K562 (cell line): ENCODE data around the gene PRELID1. TPM values are rescaled to one million over a fixed set of nuclear protein-coding genes. Genes with fewer than 3 reads are reported as not detected.
A peak's percentile ranks its signal among the peaks of the same experiment; 100 is the strongest.

Experiments used
- BACH1 ChIP-seq: fragments of 200-800 bp; sonication (Bioruptor generic); IDR thresholded peaks from 2 replicates; pipeline ENCODE4 v1.6.1; 2016; ENCODE audit warnings: missing genetic modification characterization, missing compliant biosample characterization
- BRF1 ChIP-seq: IDR thresholded peaks from 3 replicates; pipeline ENCODE4 v1.6.1; 2011; ENCODE audit warnings: borderline replicate concordance, mild to moderate bottlenecking; ENCODE audit not compliant: insufficient read length; ENCODE audit errors: extremely low read depth
- EP300 ChIP-seq: IDR thresholded peaks from 2 replicates; pipeline ENCODE4 v1.6.1; 2012; ENCODE audit warnings: low read length, improper control_type of control experiment
- GABPA ChIP-seq: fragments of 200-800 bp; sonication (Bioruptor generic); conservative IDR thresholded peaks from 2 replicates; pipeline ENCODE4 v1.6.1; 2016; ENCODE audit warnings: low read depth, missing genetic modification characterization, missing compliant biosample characterization
- MCM3 ChIP-seq: fragments of 450-650 bp; IDR thresholded peaks from 2 replicates; pipeline ENCODE4 v1.6.1; 2016
- MCM5 ChIP-seq: fragments of 450-650 bp; IDR thresholded peaks from 2 replicates; pipeline ENCODE4 v1.6.1; 2016; ENCODE audit warnings: low read depth
- NONO ChIP-seq, 2 experiments: fragments of 200-400 bp in 1 of 2; fragments of 450-650 bp in 1 of 2; formaldehyde crosslinking in 1 of 2; IDR thresholded peaks; 2 replicates each; pipeline ENCODE4 v1.6.1; 2017; ENCODE audit warnings: low read depth in 2 of 2, mild to moderate bottlenecking in 2 of 2, moderate library complexity in 2 of 2, low read length in 1 of 2
- PHB ChIP-seq: fragments of 250-450 bp; sonication (Bioruptor Pico); IDR thresholded peaks from 2 replicates; pipeline ENCODE4 v1.5.0; 2021
- SMAD1 ChIP-seq: fragments of 150-350 bp; IDR thresholded peaks from 2 replicates; pipeline ENCODE4 v1.6.1; 2014; ENCODE audit warnings: low read length, low read depth; ENCODE audit not compliant: partially characterized antibody
- SMARCA4 ChIP-seq: fragments of 450-650 bp; IDR thresholded peaks from 2 replicates; pipeline ENCODE4 v1.6.1; 2016
- SMARCA5 ChIP-seq: fragments of 450-650 bp; IDR thresholded peaks from 2 replicates; pipeline ENCODE4 v1.6.1; 2016
- ZKSCAN8 ChIP-seq: fragments of 200-800 bp; sonication (Bioruptor generic); IDR thresholded peaks from 2 replicates; pipeline ENCODE4 v1.6.1; 2016; ENCODE audit warnings: missing genetic modification characterization, missing compliant biosample characterization
- polyA plus RNA-seq, 8 experiments: library from polyadenylated mRNA; depleted of rRNA in 4 of 8; stranded (reverse) in 5 of 8; unstranded in 3 of 8; fragments of >200 nt; fragmentation: Nextera tagmentation in 2 of 8; fragmentation: Illumina TruSeq in 1 of 8; extraction: Ambion mirVana in 2 of 8; extraction: Trizol in 1 of 8; gene quantifications; 2 replicates each; pipeline versions ENCODE4 v1.2.1 to v1.2.3, GENCODE V29; 2011 to 2014; ENCODE audit warnings: inconsistent platforms in 1 of 8, missing spikeins in 1 of 8
- total RNA-seq, 7 experiments: library from RNA; depleted of rRNA in 6 of 7; stranded (reverse); fragments of >200 nt in 6 of 7; fragmentation: Illumina TruSeq in 2 of 7; extraction: Trizol in 2 of 7; gene quantifications; 2 replicates each; pipeline versions ENCODE4 v1.2.1 to v1.2.3, GENCODE V29; 2011 to 2021; ENCODE audit warnings: low replicate concordance in 1 of 7
- TF ChIP-seq, protein P1 (sequence below): fragments of 450-650 bp; IDR thresholded peaks from one replicate; pipeline ENCODE4 v1.6.1; 2018; ENCODE audit warnings: mild to moderate bottlenecking, moderate library complexity; ENCODE audit not compliant: partially characterized antibody
- TF ChIP-seq, protein P2 (sequence below): fragments of 450-650 bp; IDR thresholded peaks from 2 replicates; pipeline ENCODE4 v1.6.1; 2018; ENCODE audit warnings: mild to moderate bottlenecking, low read depth; ENCODE audit not compliant: partially characterized antibody
- TF ChIP-seq, protein P3 (sequence below): fragments of 450-650 bp; conservative IDR thresholded peaks from 2 replicates; pipeline ENCODE4 v1.6.1; 2016; ENCODE audit warnings: missing genetic modification characterization, low read depth, mild to moderate bottlenecking, missing compliant biosample characterization, moderate library complexity
- TF ChIP-seq, protein P4 (sequence below), 3 experiments: IDR thresholded peaks in 2 of 3; conservative IDR thresholded peaks in 1 of 3; 2 replicates each; pipeline ENCODE4 v1.5.1; 2011 to 2012; ENCODE audit warnings: low read length in 3 of 3, mild to moderate bottlenecking in 3 of 3, control low read depth in 2 of 3, improper control_type of control experiment in 1 of 3, inconsistent platforms in 1 of 3, low read depth in 1 of 3, mixed read lengths in 1 of 3, moderate library complexity in 1 of 3; ENCODE audit not compliant: insufficient read depth in 2 of 3
- TF ChIP-seq, protein P5 (sequence below): IDR thresholded peaks from 2 replicates; pipeline ENCODE4 v1.6.1; 2012; ENCODE audit warnings: low read depth, low read length, improper control_type of control experiment, borderline replicate concordance
- TF ChIP-seq, protein P6 (sequence below): fragments of 450-650 bp; IDR thresholded peaks from 2 replicates; pipeline ENCODE4 v1.6.1; 2014; ENCODE audit warnings: low read depth, mild to moderate bottlenecking, moderate library complexity, borderline replicate concordance

The PRELID1 gene
- total and polyA plus RNA-seq, 9 of the 15 experiments (the other 6 are each of a cell fraction or from before 2014, with no cell fraction given): 40.1 to 484 (median 340) TPM

DNA sequence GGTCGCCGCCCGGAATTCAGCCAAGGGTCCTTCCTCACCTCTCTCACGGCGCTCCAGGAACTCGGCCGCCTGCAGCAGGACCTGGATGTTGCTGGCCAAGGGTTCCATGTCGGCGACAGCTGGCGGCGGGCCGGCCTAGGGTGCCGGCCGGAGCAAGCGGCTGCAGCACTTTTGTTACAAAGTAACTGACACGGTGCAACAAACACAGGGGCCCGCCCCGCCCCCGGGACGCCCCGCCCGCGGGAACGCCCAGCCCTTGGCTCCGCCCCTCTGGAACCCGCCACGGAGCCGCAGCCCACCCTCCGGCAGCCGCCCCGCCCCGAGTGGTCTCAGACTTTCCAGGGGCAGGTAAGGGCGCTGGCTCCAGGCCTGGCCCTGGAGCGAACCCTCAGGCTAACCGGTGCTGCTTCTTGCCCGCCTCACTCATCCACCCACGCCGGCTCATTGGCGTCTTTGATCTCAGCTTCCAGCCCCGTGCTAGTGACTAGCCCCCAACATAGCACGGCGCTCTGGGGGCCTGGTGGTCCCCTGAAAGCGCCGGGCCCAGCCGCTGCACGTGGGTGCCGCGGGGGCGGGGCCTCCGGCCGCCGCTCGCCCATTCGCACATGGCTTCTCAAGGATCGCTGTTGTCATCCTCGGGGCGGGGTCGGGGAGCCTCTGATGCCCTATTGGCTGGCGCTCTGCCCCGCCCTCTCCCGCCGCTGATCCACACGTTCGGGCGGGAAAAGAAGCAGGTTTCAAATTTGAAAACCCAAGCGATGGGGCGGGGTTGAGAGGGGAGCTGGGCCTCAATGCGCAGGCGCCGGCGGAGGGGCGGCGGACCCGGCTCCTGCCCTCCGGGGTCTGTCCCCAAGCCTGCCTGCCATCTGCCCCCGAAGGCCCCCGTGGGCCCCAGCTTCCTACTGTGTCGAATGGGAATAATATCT is 8.4 kb downstream of the PRELID1 start, which contains the start of gene MXD3 (continued):
- TF ChIP-seq, protein P1, sequence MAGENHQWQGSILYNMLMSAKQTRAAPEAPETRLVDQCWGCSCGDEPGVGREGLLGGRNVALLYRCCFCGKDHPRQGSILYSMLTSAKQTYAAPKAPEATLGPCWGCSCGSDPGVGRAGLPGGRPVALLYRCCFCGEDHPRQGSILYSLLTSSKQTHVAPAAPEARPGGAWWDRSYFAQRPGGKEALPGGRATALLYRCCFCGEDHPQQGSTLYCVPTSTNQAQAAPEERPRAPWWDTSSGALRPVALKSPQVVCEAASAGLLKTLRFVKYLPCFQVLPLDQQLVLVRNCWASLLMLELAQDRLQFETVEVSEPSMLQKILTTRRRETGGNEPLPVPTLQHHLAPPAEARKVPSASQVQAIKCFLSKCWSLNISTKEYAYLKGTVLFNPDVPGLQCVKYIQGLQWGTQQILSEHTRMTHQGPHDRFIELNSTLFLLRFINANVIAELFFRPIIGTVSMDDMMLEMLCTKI: no peak
- TF ChIP-seq, protein P2, sequence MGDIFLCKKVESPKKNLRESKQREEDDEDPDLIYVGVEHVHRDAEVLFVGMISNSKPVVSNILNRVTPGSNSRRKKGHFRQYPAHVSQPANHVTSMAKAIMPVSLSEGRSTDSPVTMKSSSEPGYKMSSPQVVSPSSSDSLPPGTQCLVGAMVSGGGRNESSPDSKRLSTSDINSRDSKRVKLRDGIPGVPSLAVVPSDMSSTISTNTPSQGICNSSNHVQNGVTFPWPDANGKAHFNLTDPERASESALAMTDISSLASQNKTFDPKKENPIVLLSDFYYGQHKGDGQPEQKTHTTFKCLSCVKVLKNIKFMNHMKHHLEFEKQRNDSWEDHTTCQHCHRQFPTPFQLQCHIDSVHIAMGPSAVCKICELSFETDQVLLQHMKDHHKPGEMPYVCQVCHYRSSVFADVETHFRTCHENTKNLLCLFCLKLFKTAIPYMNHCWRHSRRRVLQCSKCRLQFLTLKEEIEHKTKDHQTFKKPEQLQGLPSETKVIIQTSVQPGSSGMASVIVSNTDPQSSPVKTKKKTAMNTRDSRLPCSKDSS: no peak
- TF ChIP-seq SMAD1 (no peak), SMARCA4 (no peak), NONO (IDR thresholded peaks at IDR 0.05; ENCODE audit: low read depth in 2 of 2, low read length in 1 of 2) (no peak), EP300 (no peak), BACH1 (tag) (no peak), BRF1 (no peak), PHB (CRISPR knock-in tag) (no peak), SMARCA5 (no peak), MCM5 (no peak), MCM3 (no peak), GABPA (no peak), ZKSCAN8 (CRISPR knock-in tag) (no peak)
- TF ChIP-seq, protein P3, sequence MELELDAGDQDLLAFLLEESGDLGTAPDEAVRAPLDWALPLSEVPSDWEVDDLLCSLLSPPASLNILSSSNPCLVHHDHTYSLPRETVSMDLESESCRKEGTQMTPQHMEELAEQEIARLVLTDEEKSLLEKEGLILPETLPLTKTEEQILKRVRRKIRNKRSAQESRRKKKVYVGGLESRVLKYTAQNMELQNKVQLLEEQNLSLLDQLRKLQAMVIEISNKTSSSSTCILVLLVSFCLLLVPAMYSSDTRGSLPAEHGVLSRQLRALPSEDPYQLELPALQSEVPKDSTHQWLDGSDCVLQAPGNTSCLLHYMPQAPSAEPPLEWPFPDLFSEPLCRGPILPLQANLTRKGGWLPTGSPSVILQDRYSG (tag): no peak
- TF ChIP-seq, protein P4, sequence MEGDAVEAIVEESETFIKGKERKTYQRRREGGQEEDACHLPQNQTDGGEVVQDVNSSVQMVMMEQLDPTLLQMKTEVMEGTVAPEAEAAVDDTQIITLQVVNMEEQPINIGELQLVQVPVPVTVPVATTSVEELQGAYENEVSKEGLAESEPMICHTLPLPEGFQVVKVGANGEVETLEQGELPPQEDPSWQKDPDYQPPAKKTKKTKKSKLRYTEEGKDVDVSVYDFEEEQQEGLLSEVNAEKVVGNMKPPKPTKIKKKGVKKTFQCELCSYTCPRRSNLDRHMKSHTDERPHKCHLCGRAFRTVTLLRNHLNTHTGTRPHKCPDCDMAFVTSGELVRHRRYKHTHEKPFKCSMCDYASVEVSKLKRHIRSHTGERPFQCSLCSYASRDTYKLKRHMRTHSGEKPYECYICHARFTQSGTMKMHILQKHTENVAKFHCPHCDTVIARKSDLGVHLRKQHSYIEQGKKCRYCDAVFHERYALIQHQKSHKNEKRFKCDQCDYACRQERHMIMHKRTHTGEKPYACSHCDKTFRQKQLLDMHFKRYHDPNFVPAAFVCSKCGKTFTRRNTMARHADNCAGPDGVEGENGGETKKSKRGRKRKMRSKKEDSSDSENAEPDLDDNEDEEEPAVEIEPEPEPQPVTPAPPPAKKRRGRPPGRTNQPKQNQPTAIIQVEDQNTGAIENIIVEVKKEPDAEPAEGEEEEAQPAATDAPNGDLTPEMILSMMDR (IDR thresholded peaks at IDR 0.05 in 2 of 3, conservative IDR thresholded peaks at IDR 0.05 in 1 of 3; ENCODE audit: insufficient read depth in 2 of 3, low read depth in 1 of 3, low read length in 3 of 3): no peak
- TF ChIP-seq, protein P5, sequence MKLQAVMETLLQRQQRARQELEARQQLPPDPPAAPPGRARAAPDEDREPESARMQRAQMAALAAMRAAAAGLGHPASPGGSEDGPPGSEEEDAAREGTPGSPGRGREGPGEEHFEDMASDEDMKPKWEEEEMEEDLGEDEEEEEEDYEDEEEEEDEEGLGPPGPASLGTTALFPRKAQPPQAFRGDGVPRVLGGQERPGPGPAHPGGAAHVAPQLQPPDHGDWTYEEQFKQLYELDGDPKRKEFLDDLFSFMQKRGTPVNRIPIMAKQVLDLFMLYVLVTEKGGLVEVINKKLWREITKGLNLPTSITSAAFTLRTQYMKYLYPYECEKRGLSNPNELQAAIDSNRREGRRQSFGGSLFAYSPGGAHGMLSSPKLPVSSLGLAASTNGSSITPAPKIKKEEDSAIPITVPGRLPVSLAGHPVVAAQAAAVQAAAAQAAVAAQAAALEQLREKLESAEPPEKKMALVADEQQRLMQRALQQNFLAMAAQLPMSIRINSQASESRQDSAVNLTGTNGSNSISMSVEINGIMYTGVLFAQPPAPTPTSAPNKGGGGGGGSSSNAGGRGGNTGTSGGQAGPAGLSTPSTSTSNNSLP: no peak
- TF ChIP-seq, protein P6, sequence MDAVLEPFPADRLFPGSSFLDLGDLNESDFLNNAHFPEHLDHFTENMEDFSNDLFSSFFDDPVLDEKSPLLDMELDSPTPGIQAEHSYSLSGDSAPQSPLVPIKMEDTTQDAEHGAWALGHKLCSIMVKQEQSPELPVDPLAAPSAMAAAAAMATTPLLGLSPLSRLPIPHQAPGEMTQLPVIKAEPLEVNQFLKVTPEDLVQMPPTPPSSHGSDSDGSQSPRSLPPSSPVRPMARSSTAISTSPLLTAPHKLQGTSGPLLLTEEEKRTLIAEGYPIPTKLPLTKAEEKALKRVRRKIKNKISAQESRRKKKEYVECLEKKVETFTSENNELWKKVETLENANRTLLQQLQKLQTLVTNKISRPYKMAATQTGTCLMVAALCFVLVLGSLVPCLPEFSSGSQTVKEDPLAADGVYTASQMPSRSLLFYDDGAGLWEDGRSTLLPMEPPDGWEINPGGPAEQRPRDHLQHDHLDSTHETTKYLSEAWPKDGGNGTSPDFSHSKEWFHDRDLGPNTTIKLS: peak; percentile 63; the same call in 1 of the 2 replicates
